Activated B cell treated with CpG ODN at 0.5 μM for 24 hours (primary cell): ENCODE data around the gene ACADM. TPM values are rescaled to one million over a fixed set of nuclear protein-coding genes. Genes with fewer than 3 reads are reported as not detected.
"Not testable (repeated sequence)": the region's sequence is repeated elsewhere in the genome, so short reads cannot be mapped to it uniquely, and the experiment has no call there.

ENCODE experiments used
- ATAC-seq: fragments of 200-7000 bp; cut with Tn5 transposase; one replicate; pipeline ENCODE4 v1.10.0; 2021; ENCODE audit warnings: low read depth, mild to moderate bottlenecking, moderate library complexity
- CTCF ChIA-PET: fragments of 350-600 bp; sonication (Branson Sonifier 250); formaldehyde crosslinking; loops from one replicate; lab custom pipeline; 2021; ENCODE audit warnings: antibody characterized with exemption; lab: Charles Lee
- POLR2A ChIA-PET: fragments of 350-600 bp; sonication (Branson Sonifier 250); formaldehyde crosslinking; loops from one replicate; lab custom pipeline; 2021; ENCODE audit warnings: antibody characterized with exemption; lab: Charles Lee
- DNase-seq: peaks from one replicate; pipeline ENCODE4 v3.0.0; 2022
- H3K27ac Mint-ChIP-seq: one replicate; pipeline ENCODE4 v1.8.0; 2020; ENCODE audit warnings: mixed read lengths
- H3K27me3 Mint-ChIP-seq: one replicate; pipeline ENCODE4 v1.8.0; 2021; ENCODE audit warnings: mixed read lengths
- H3K36me3 Mint-ChIP-seq: one replicate; pipeline ENCODE4 v1.8.0; 2021; ENCODE audit warnings: low read depth, mixed read lengths
- H3K4me1 Mint-ChIP-seq: one replicate; pipeline ENCODE4 v1.8.0; 2021; ENCODE audit warnings: mixed read lengths
- H3K4me3 Mint-ChIP-seq: one replicate; pipeline ENCODE4 v1.8.0; 2020; ENCODE audit warnings: mild to moderate bottlenecking, mixed read lengths
- H3K9me3 Mint-ChIP-seq: one replicate; pipeline ENCODE4 v1.8.0; 2020; ENCODE audit warnings: mixed read lengths
- CTCF ChIP-seq: fragments of 200-600 bp; IDR thresholded peaks from one replicate; pipeline ENCODE4 v1.8.0; 2022; ENCODE audit warnings: antibody characterized with exemption, mild to moderate bottlenecking
- intact Hi-C: fragments of 100-400 bp; cut with micrococcal nuclease; formaldehyde crosslinking; loops from one replicate; pipeline ENCODE4 v1.15.1; 2024
- total RNA-seq: library from RNA; stranded (reverse); gene quantifications from 2 replicates; pipeline ENCODE4 v1.2.3, GENCODE V29; 2022

Gene ACADM
- total RNA-seq, 1 donor from 2014 or later = 49.4 TPM

GRCh38 chr1:75765697-75766355 is 41.3 kb downstream of the ACADM start:
- H3K27ac Mint-ChIP-seq = no peak overlapping the region
- H3K9me3 Mint-ChIP-seq = no peaks in the 10 kb centered on the region
- intact Hi-C loops = loop anchor here (2.0 kb wide), 1 partner anchor 17 kb away; no protein-coding TSS in a partner anchor
- peaks cover 15% of the 10 kb centered on the region for H3K36me3 Mint-ChIP-seq
- H3K4me3 Mint-ChIP-seq = no peak overlapping the region
- DNase-seq (no peak), ATAC-seq (no peak)
- no peaks in the 10 kb centered on the region for H3K27me3 Mint-ChIP-seq
- no peaks in the 10 kb centered on the region for H3K4me1 Mint-ChIP-seq
- CTCF ChIA-PET = no interaction called here
- POLR2A ChIA-PET = no interaction called here
- TF ChIP-seq CTCF = no peak

DNA sequence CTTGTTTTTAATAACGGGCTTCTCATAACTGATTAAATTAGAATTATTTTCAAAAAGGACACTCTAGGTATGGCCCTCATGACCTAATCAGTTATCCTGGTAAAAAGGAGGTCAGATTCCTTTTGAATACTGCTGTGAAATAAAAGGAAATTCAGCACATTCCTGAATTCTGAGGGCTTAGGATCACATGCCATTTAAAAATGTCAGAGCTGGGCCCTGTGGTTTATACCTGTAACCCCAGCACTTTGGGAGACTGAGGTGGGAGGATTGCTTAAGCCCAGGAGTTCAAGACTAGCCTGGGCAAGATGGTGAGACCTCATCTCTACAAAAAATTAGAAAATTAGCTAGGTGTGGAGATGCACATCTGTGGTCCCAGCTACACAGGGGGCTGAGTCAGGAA is 43.5 kb downstream of the ACADM start:
- Mint-ChIP-seq H3K27me3 (no peaks in the 10 kb centered on the region), H3K9me3 (no peaks in the 10 kb centered on the region), H3K36me3 (peaks cover 8% of the 10 kb centered on the region), H3K4me1 (no peaks in the 10 kb centered on the region), H3K4me3 (no peak overlapping the region), H3K27ac (no peak overlapping the region)
- ChIA-PET CTCF (no interaction called here), POLR2A (interaction anchor here (1.2 kb wide), 1 partner anchor 18 kb away, joined by 5 read pairs; the partner anchor contains the start of gene RABGGTB)
- DNase-seq = no peak
- intact Hi-C loops = no loop called here
- ATAC-seq = no peak
- TF ChIP-seq CTCF = no peak

DNA sequence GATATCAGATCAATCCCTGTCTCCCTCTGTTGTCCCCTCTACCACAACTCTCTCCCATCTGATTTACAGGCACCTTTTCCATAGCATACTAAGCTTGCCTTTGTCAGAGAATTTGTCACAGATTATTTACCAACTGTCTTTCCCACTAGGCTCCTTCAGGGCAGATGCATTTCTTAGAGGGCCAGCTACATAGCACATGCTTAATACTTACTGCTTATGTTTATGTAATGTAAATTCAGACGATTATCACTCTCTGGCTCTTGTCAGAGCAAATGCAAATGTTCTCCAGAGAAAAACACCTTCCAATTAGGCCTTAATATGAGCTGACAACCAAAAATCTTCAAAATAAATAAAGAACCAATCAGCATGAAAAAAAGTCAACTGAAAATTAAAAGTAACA is 46.3 kb downstream of the ACADM start:
- DNase-seq (no peak), ATAC-seq (no peak)
- CTCF ChIA-PET = no interaction called here
- no peak overlapping the region for H3K27ac Mint-ChIP-seq
- H3K4me1 Mint-ChIP-seq = no peaks in the 10 kb centered on the region
- POLR2A ChIA-PET = interaction anchor here (0.7 kb wide), 1 partner anchor 15 kb away, joined by 3 read pairs; the partner anchor contains the start of gene RABGGTB
- TF ChIP-seq CTCF = no peak
- intact Hi-C loops = no loop called here
- H3K9me3 Mint-ChIP-seq = no peaks in the 10 kb centered on the region
- H3K27me3 Mint-ChIP-seq = no peaks in the 10 kb centered on the region
- peaks cover 2% of the 10 kb centered on the region for H3K36me3 Mint-ChIP-seq
- no peak overlapping the region for H3K4me3 Mint-ChIP-seq

GRCh38 chr1:75771978-75772377 is 47.5 kb downstream of the ACADM start:
- CTCF ChIA-PET = no interaction called here
- H3K27ac Mint-ChIP-seq = no peak overlapping the region

DNA sequence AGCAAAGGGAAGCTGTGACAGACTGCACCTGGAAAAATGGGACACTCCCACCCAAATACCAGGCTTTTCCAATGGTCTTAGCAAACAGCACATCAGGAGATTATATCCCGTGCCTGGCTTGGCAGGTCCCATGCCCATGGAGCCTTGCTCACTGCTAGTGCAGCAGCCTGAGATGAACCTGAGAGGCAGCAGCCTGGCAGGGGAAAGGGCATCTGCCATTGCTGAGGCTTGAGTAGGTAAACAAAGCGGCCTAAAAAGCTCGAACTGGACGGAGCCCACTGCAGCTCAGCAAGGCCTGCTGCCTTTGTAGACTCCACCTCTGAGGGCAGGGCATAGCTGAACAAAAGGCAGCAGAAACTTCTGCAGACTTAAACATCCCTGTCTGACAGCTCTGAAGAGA is 53.3 kb downstream of the ACADM start:
- H3K4me1 Mint-ChIP-seq, intact Hi-C loops, CTCF ChIA-PET, H3K4me3 Mint-ChIP-seq, H3K9me3 Mint-ChIP-seq, H3K27me3 Mint-ChIP-seq, DNase-seq, H3K36me3 Mint-ChIP-seq, ATAC-seq, H3K27ac Mint-ChIP-seq: not testable (repeated sequence)
- POLR2A ChIA-PET = interaction anchor here (2.3 kb wide), 1 partner anchor 9 kb away, joined by 8 read pairs; the partner anchor contains the start of gene RABGGTB

More at GRCh38 chr1:75771978-75772377, 47.5 kb downstream of the ACADM start:
- intact Hi-C loops = no loop called here
- no peaks in the 10 kb centered on the region for H3K4me1 Mint-ChIP-seq
- H3K36me3 Mint-ChIP-seq = peaks cover 2% of the 10 kb centered on the region
- no peak for TF ChIP-seq CTCF
- POLR2A ChIA-PET = no interaction called here
- no peak overlapping the region for H3K4me3 Mint-ChIP-seq
- no peak for DNase-seq
- no peak for ATAC-seq
- H3K9me3 Mint-ChIP-seq = no peaks in the 10 kb centered on the region
- H3K27me3 Mint-ChIP-seq = no peaks in the 10 kb centered on the region

DNA sequence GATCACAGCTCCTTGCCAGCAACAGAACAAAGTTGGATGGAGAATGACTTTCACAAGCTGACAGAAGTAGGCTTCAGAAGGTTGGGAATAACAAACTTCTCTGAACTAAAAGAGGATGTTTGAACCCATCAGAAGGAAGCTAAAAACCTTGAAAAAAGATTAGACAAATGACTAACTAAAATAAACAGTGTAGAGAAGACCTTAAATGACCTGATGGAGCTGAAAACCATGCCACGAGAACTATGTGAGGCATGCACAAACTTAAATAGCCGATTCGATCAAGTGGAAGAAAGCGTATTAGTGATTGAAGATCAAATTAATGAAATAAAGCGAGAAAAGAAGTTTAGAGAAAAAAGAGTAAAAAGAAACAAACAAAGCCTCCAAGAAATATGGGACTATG is 54.2 kb downstream of the ACADM start:
- ATAC-seq, H3K9me3 Mint-ChIP-seq, H3K27ac Mint-ChIP-seq, POLR2A ChIA-PET, H3K36me3 Mint-ChIP-seq, DNase-seq, H3K27me3 Mint-ChIP-seq, intact Hi-C loops, CTCF ChIA-PET, H3K4me3 Mint-ChIP-seq, H3K4me1 Mint-ChIP-seq: not testable (repeated sequence)

- H3K36me3 Mint-ChIP-seq, DNase-seq, POLR2A ChIA-PET, H3K27me3 Mint-ChIP-seq, H3K4me3 Mint-ChIP-seq, H3K9me3 Mint-ChIP-seq, ATAC-seq, H3K27ac Mint-ChIP-seq, CTCF ChIA-PET: not testable (repeated sequence)
- peaks cover 13% of the 10 kb centered on the region for H3K4me1 Mint-ChIP-seq
- intact Hi-C loops = loop anchor here (10.0 kb wide), 2 partner anchors 165 to 515 kb away; partner anchors contain the start of gene SLC44A5
Measured at GRCh38 chr1:75780183-75780582, 55.7 kb downstream of the ACADM start.

DNA sequence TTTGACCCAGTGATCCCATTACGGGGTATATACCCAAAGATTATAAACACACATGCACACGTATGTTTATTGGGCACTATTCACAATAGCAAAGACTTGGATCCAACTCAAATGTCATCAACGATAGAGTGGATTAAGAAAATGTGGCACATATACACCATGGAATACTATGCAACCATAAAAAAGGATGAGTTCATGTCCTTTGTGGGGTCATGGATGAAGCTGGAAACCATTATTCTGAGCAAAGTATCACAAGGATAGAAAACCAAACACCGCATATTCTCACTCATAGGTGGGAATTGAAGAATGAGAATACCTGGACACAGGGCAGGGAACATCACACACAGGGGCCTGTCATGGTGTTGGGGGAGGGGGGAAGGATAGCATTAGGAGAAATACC is 59.4 kb downstream of the ACADM start:
- POLR2A ChIA-PET = interaction anchor here (1.3 kb wide), 1 partner anchor 53 kb away, joined by 3 read pairs; no protein-coding TSS in a partner anchor
- Mint-ChIP-seq H3K36me3 (peaks cover 29% of the 10 kb centered on the region), H3K4me1 (peaks cover 42% of the 10 kb centered on the region), H3K4me3 (peak overlapping the region; percentile 76), H3K27ac (peak overlapping the region; percentile 97)
- H3K27me3 Mint-ChIP-seq, H3K9me3 Mint-ChIP-seq, DNase-seq, ATAC-seq, CTCF ChIA-PET: not testable (repeated sequence)
- intact Hi-C loops = loop anchor here (10.0 kb wide), 2 partner anchors 169 to 519 kb away; partner anchors contain the start of gene SLC44A5
